ENCODE results near the gene ABCC8. TPM values are rescaled to one million over a fixed set of nuclear protein-coding genes. Genes with fewer than 3 reads are reported as not detected.

Gene ABCC8
- not detected in 2 replicates for total RNA-seq (2014; rRNA removed)
- not detected for polyA plus RNA-seq (2012)

- DNase-seq (ENCODE audit: low read depth), result no peak
These were observed at the start of gene ABCC8 for GRCh38 chr11:17476317-17477083. Gene ABCC8, minus strand, starts transcription at chr11:17476845. Its CDS starts 69 bp downstream, at chr11:17476776.

- DNase-seq (ENCODE audit: low read depth), result no peak
These were observed 49.7 kb upstream of the ABCC8 start for GRCh38 chr11:17526326-17526725.

- DNase-seq (ENCODE audit: low read depth), result no peak
These were observed 48.9 kb upstream of the ABCC8 start for GRCh38 chr11:17525570-17525969.

GRCh38 chr11:17524221-17524620 is 47.6 kb upstream of the ABCC8 start:
- no peak for DNase-seq (ENCODE audit: low read depth)

GRCh38 chr11:17522655-17523054 is 46.0 kb upstream of the ABCC8 start:
- DNase-seq (ENCODE audit: low read depth), result no peak

GRCh38 chr11:17521106-17521900 is 44.7 kb upstream of the ABCC8 start:
- DNase-seq (ENCODE audit: low read depth), result no peak

- DNase-seq (ENCODE audit: low read depth), result no peak
These were observed 42.6 kb upstream of the ABCC8 start for GRCh38 chr11:17519061-17519885.

GRCh38 chr11:17518366-17518765 is 41.7 kb upstream of the ABCC8 start:
- no peak for DNase-seq (ENCODE audit: low read depth)

GRCh38 chr11:17517186-17517585 is 40.5 kb upstream of the ABCC8 start:
- no peak for DNase-seq (ENCODE audit: low read depth)

- no peak for DNase-seq (ENCODE audit: low read depth)
These were observed 40.0 kb upstream of the ABCC8 start for GRCh38 chr11:17516551-17517150.

GRCh38 chr11:17515443-17516176 is 39.0 kb upstream of the ABCC8 start:
- no peak for DNase-seq (ENCODE audit: low read depth)

- no peak for DNase-seq (ENCODE audit: low read depth)
These were observed 37.8 kb upstream of the ABCC8 start for GRCh38 chr11:17514476-17514875.

- DNase-seq (ENCODE audit: low read depth), result peak; percentile 20
These were observed 37.2 kb upstream of the ABCC8 start for GRCh38 chr11:17513853-17514252.

GRCh38 chr11:17512101-17512500 is 35.5 kb upstream of the ABCC8 start:
- DNase-seq (ENCODE audit: low read depth), result no peak

- no peak for DNase-seq (ENCODE audit: low read depth)
These were observed 34.9 kb upstream of the ABCC8 start for GRCh38 chr11:17511571-17511970.

GRCh38 chr11:17510507-17511206 is 34.0 kb upstream of the ABCC8 start:
- no peak for DNase-seq (ENCODE audit: low read depth)

GRCh38 chr11:17508791-17509190 is 32.1 kb upstream of the ABCC8 start:
- no peak for DNase-seq (ENCODE audit: low read depth)

GRCh38 chr11:17508306-17508705 is 31.7 kb upstream of the ABCC8 start:
- DNase-seq (ENCODE audit: low read depth), result peak; percentile 38

- no peak for DNase-seq (ENCODE audit: low read depth)
These were observed 31.1 kb upstream of the ABCC8 start for GRCh38 chr11:17507773-17508172.

GRCh38 chr11:17506942-17507341 is 30.3 kb upstream of the ABCC8 start:
- DNase-seq (ENCODE audit: low read depth), result no peak
